Measurements from ENCODE around the gene GPRC6A. TPM values are rescaled to one million over a fixed set of nuclear protein-coding genes. Genes with fewer than 3 reads are reported as not detected.

The GPRC6A gene
- total RNA-seq, 1 donor from 2014 or later = not detected

DNA sequence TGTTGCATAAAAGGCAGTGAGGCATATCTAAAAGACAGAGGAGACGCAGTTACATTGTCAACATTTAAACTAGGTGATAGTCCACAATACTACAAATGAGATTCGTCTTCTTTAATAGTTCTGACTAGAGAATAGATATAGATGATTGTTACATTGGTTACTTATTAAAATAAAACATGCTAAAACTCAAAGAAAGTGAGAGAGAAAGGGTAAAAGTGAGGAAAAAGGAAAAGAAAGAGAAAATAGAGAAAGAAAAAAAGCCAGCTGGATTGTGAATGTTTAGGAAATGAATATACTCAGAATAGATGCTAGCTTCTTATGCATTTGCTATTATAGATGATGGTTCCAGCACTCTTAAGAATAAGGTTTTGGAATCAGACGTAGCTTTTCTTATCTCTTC, 35.7 kb downstream of the GPRC6A start:
- no peak for DNase-seq (ENCODE audit: low spot score)

DNA sequence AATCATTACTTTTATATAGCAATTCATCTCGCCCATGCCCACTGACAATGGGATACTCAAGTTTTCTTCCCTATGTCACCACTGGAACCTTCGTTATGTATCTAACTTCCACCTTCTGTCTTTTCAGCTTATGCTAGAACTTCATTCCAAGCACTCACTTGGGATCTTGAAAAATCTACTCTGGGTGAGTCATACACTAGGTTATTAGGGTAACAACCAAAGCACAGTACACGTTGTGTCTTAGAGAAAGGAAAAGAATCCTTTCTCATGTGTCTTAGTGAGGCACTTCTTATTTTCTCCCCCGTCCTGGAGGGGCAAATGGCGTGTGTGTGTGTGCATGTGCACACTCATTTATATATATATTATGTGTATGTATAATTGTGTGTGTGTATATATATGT, 45.0 kb downstream of the GPRC6A start:
- DNase-seq (ENCODE audit: low spot score) = no peak

DNA sequence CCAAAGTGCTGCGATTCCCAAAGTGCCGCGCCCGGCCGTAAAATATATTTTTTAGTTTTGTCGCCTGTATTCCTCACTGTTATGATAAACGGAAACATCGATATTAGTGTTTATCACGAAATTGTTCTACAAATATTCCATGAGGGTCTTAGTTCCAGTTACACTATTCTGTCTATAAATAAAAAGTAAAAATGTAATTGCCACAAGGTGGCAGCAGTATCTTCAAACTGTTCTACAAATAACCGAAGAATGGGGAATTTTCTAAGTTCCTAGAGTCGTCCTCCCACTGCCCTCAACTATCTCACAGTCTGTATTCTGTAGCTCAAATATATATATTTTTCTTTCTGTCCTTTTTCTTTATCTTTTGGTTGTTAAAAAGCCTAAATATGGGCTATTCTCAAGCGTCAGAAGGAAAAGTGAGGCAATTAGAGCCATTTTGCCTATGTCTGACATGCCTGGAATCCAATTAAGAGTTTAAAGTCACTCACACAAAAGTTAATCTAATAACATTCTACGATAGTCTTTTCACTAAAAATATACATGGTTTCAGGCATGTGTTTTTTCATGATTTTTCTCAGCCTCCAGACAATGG, 49.2 kb downstream of the GPRC6A start:
- DNase-seq (ENCODE audit: low spot score) = no peak

DNA sequence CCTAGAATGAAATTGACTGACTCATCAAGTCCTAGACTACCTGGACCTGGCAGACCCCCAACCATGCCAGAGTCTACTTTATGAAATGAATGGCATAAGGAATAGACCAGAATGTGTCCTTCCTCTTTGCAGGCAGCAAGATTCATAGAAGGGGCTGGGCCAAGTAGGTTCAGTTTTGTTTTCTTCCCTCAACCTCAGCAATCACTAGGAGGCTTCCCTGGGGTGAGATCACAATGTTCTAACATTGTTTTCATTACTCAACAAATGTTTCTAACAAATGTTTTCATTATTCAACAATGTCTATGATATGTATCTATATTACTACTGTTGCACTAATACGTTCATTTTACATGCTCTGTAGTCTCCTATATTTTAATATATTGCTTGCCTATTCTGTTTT, 55.0 kb downstream of the GPRC6A start:
- no peak for DNase-seq (ENCODE audit: low spot score)

DNA sequence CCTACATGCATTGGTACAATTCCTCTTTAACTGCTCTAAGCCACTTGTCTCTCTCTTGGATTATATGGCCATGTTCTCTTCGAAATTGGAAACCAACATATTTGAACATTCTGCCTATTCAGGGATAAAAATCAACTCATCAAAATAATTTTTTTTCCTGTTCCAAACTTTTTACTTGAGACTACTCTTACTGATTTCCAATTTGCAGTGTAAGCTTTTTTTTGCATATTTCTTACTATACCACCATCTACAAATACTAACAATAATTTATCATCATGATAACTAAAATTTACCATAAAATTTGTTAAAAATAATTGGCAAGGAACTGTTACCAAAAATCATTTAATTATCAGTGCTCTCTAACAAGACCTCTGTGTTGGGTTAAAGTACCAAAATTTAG, 56.4 kb downstream of the GPRC6A start:
- DNase-seq (ENCODE audit: low spot score) = no peak

DNA sequence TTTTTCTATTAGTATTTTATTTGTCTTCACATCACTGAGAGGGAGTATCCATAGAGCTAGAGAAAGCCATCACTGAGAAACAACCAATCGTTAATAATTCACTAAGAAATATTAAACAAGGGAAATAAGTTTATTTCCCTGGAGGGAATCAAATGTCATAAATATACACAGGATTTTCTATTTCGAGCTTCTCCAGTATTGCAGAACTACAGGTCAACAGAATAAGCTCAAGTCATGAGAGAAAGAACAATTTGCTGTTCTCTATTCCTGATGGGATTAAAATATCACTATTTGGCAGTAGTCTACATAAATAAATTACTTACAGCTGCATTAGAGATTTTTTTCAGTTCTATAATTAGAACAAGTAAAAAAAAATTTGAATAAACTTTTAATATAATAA, 61.2 kb downstream of the GPRC6A start:
- no peak for DNase-seq (ENCODE audit: low spot score)

DNA sequence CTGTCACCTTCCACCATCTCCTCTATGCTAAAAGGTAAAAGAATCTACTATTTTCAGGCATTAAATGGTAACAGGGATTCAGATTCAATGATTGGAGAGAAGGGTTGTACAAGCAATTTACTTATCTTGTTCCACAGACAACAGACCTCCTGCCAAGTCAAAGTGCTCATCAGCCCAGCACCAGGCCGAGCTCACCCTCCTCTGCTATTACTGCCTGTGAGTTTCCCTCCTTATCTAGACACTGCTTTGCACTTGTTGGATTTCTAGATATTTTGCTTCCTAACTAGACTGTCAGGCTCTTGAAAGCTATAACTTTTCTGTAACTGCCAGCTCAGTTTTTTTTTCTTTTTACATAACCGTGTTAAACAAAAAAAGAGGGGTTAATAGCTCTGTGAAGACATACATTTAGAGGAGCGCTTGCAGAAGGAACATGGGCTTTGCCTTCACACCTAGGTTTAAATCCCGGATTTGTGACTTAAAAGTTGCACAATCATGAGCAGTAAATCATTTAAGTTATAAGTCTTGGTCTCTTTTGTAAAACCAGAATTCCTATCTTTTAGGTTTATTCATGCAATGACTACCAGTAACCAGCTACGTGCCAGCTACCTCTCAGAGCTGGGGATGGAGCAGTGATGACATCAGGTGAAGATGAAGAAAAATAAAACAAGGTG, 62.2 kb downstream of the GPRC6A start:
- DNase-seq (ENCODE audit: low spot score) = no peak

DNA sequence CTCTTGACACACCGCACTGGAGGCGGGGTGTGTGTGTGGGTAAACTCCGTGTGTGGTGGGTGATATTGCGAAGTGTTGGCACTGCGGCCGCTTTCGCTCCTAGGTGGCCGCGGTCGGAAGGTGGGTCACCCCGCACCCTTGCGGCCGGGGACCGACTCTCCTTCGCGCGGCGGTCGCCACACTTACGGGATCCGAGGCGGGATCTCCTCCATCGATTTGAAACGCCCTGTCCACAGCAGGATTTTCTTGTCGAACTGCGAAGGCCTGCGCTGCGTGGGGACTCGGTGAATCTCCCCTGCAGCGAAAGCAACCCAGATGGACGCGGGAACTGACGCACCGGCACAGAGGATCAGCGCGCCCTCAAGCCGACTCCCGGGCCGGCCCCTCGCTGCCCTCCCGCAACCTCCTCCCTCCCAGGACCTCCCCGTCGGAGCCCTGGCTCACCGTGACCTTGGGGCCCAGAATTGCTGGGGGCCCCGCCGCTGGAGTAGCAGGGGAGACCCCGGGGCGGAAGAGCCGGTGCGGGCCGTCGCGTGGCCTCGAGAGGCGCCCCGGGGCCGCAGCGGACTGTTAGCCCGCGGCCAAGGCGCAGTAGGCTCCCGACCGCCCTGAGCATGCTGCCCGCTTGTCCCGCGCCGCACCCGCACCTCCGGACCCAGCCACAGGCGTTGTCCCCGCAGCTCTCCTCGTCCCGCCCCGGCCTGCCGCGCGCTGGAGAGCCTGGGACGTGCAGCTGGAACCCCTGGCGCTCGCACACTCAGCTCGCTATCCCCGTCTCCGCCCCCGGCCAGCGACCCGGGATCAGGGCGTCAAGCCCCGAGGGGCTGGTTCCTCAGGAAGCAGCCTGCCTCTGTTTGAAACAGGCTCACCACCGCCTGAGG, 63.7 kb downstream of the GPRC6A start, which contains the start of gene FAM162B:
Gene FAM162B (minus strand): TSS at position 759 of the 881 bp plus-strand sequence. CDS start 143 bp downstream, at position 616.
- DNase-seq (ENCODE audit: low spot score) = no peak

DNA sequence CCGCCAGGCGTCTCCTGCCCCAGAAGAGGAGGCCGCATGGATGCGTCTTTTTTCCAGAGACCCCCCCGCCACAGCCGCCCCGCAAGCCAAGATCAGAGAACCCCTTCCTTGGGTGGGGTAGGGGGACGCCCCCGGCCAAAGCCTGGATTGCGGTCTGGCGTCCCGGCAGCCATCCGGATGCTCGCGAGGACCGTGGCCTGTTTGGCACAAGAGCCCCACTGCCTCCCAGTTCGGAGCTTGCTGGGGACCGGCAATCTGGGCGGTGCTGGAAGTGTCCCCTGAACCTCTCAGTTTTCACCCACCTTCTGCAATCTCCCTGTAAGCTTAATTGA, 64.3 kb downstream of the GPRC6A start:
- DNase-seq (ENCODE audit: low spot score) = no peak

DNA sequence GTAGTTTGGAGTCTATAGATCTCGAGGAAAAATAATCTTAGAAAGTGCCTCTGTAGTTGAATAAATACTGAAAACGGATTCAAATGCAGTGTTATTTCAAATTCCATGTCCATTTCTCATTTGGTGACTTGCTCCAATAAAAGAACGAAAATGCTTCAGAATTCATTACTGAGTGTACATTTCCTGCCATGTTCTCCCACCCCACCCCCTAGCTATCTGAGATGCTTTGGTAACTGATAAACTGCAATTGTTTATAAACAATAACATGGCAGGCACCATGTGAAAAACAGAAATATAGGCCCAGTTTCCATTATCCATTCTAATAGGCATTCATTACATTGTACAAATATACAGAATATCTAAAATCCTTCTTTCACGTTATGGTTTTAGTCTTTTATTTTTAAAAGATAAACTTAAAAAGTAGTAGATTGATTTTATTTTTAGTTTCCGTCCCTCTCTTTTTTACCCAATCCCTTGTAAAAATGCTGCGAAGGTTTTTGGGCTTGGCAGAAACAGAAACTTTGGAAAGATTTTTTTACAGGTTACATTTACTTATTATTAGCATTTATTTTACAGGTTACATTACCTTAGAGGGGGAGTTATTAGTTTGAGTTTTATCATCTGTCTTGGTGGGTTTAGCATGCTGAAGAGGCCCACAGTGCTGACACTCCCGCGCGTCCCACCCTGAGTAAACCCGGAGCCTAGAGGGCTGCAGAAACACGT, 64.8 kb downstream of the GPRC6A start:
- no peak for DNase-seq (ENCODE audit: low spot score)

DNA sequence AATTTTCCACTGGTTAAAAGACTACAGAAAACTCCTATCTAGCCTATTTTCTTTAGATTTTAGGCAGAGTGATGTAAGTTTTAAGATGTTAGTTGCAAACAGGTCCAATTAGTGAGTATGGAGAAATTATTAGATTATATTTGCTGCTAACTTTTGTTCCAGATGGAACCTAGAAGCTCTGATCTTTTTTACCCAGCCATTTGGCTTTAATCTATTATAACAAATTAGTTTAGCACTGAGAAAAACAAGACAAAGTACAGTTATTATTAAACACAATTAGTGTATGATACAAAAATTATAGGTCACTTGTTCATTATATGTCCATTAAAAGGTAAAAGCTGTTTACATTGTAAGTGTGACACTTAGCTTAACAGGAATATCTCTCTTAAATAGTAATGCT, 65.8 kb downstream of the GPRC6A start:
- DNase-seq (ENCODE audit: low spot score) = no peak

DNA sequence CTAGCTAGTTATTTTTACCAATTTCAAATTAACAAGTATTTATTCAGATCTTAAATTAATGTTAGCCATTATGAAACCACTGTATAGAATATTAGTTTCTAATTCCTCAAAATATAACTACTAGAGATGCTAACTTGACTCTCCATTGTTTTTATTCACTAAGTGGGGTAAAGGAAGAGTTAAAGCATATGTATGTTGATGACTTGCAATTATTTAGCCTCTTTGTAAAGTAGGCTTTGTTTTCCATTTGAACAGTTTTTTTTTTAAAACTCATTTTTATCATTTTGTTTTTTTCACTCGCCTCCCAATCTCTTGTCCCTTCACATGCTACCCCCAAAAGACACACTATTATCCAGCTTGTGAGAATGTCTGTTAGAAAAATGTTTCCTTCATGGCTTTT, 66.6 kb downstream of the GPRC6A start:
- DNase-seq (ENCODE audit: low spot score) = no peak

DNA sequence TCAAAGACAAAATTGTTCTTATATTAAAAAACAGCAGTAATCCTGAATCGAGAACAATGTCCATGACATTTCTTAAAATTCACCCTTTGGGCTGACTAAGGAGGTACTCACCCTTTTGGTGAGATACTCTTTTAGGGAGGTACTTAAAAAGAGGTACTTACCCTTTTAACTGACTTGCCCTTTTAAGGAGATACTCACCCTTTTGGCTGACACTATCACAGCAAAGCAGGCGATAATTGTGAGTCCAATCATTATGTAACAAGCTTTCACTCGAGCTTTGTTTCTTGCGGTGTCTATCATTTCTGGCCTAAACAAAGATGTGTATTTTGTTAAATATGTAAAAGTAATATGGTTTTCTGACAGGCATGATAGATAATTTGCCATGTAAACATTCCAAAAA, 67.1 kb downstream of the GPRC6A start:
- DNase-seq (ENCODE audit: low spot score) = no peak

DNA sequence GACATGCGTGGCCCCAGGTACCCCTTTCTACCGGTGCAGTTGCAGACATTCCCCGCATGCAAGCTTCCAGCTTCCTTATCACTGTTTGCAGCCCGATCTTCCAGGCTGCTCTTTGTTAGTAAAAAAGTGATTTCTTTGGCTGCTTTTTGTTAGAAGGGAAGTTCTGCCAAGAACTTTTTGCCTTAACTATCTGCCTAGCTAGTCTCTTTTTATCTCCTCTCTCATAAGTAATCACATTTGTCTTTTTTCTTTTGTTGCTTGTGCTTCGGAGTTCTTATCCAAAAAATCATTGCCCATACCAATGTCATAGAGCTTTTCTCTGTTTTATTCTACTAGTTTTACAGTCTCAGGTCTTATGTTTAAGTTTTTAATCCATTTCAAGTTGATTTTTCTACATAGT, 83.7 kb downstream of the GPRC6A start:
- no peak for DNase-seq (ENCODE audit: low spot score)

Other genes with a start within 250 kb of the GPRC6A start
- 0.58 TPM for gene RSPH4A, start 212.6 kb downstream of the GPRC6A start, total RNA-seq
- gene ZUP1, start 160.3 kb downstream of the GPRC6A start, total RNA-seq = 9.2 TPM
- 13.5 TPM for gene KPNA5, start 147.9 kb downstream of the GPRC6A start, total RNA-seq
- gene FAM162B, start 63.4 kb downstream of the GPRC6A start, total RNA-seq = 5.1 TPM
- gene RFX6, start 48.2 kb upstream of the GPRC6A start, total RNA-seq = not detected